Coronary artery (tissue), 2 donors: ENCODE results near the gene USO1.

ENCODE experiments used
- DNase-seq: peaks from one replicate; pipeline ENCODE4 v3.0.0-alpha.2; 2017; ENCODE audit warnings: low spot score
- H3K27ac ChIP-seq, 2 donors: fragments of 200-600 bp; sonication (generic); one replicate each; pipeline ENCODE4 v1.5.1; 2016 to 2019
- H3K4me3 ChIP-seq: fragments of 200-600 bp; sonication (generic); 2 replicates; pipeline ENCODE4 v1.5.1; 2016; ENCODE audit warnings: mild to moderate bottlenecking, moderate library complexity
- CTCF ChIP-seq: fragments of 200-600 bp; sonication (generic); IDR thresholded peaks from one replicate; pipeline ENCODE4 v1.5.1; 2019; ENCODE audit warnings: antibody characterized with exemption

The USO1 gene

GRCh38 chr4:75769036-75769435 is 44.7 kb downstream of the USO1 start:
- no peak for DNase-seq
- Histone ChIP-seq H3K4me3 (no peak overlapping the region), H3K27ac (no peak overlapping the region)
- no peak for TF ChIP-seq CTCF

- no peak overlapping the region for H3K27ac ChIP-seq
- H3K4me3 ChIP-seq: no peak overlapping the region
- TF ChIP-seq CTCF: no peak
- DNase-seq: no peak
These were observed 47.2 kb downstream of the USO1 start for GRCh38 chr4:75771607-75772006.

- DNase-seq: no peak
- no peak for TF ChIP-seq CTCF
These were observed 53.2 kb downstream of the USO1 start for GRCh38 chr4:75777589-75777988.

GRCh38 chr4:75779105-75779757 is 54.9 kb downstream of the USO1 start:
- Histone ChIP-seq H3K27ac (no peak overlapping the region), H3K4me3 (no peak overlapping the region)
- TF ChIP-seq CTCF: no peak
- DNase-seq: no peak

More at GRCh38 chr4:75777589-75777988, 53.2 kb downstream of the USO1 start:
- Histone ChIP-seq H3K4me3 (no peak overlapping the region), H3K27ac (no peak overlapping the region)

GRCh38 chr4:75781305-75781704 is 56.9 kb downstream of the USO1 start:
- no peak overlapping the region for H3K27ac ChIP-seq
- no peak for DNase-seq
- TF ChIP-seq CTCF: no peak

GRCh38 chr4:75786526-75786925 is 62.1 kb downstream of the USO1 start:
- H3K27ac ChIP-seq: no peak overlapping the region
- DNase-seq: no peak
- TF ChIP-seq CTCF: no peak
- no peak overlapping the region for H3K4me3 ChIP-seq

More at GRCh38 chr4:75781305-75781704, 56.9 kb downstream of the USO1 start:
- no peak overlapping the region for H3K4me3 ChIP-seq

- TF ChIP-seq CTCF: no peak
- no peak for DNase-seq
- Histone ChIP-seq H3K27ac (no peak overlapping the region), H3K4me3 (no peak overlapping the region)
These were observed 62.6 kb downstream of the USO1 start for GRCh38 chr4:75786938-75787337.
